NCI-H2196 (cell line): ENCODE measurements around the gene BNC1.
"Not testable (repeated sequence)": the region's sequence is repeated elsewhere in the genome, so short reads cannot be mapped to it uniquely, and the experiment has no call there.

Experiments used
- DNase-seq: peaks from one replicate; lab custom pipeline; 2025; ENCODE audit not compliant: unreplicated experiment; lab: John Stamatoyannopoulos, UW

BNC1 gene

GRCh38 chr15:83293201-83293600 is 8.7 kb upstream of the BNC1 start:
- no peak for DNase-seq

GRCh38 chr15:83292317-83292716 is 7.9 kb upstream of the BNC1 start:
- no peak for DNase-seq

- no peak for DNase-seq
Measured at GRCh38 chr15:83290236-83290635, 5.8 kb upstream of the BNC1 start.

GRCh38 chr15:83289160-83289559 is 4.7 kb upstream of the BNC1 start:
- DNase-seq, result no peak

- DNase-seq, result no peak
Measured at GRCh38 chr15:83288381-83288801, 3.9 kb upstream of the BNC1 start.

- no peak for DNase-seq
Measured at GRCh38 chr15:83287541-83288027, 3.1 kb upstream of the BNC1 start.

GRCh38 chr15:83285979-83286553 is 1.6 kb upstream of the BNC1 start:
- DNase-seq, result no peak

GRCh38 chr15:83285284-83285978 is 967 bp upstream of the BNC1 start:
- DNase-seq, result no peak

GRCh38 chr15:83283813-83284558 is 478 bp downstream of the BNC1 start:
- DNase-seq, result no peak

- DNase-seq, result no peak
Measured at GRCh38 chr15:83283138-83283812, 1.2 kb downstream of the BNC1 start.

GRCh38 chr15:83282776-83283137 is 1.7 kb downstream of the BNC1 start:
- no peak for DNase-seq

- no peak for DNase-seq
Measured at GRCh38 chr15:83282141-83282540, 2.3 kb downstream of the BNC1 start.

GRCh38 chr15:83278191-83278590 is 6.3 kb downstream of the BNC1 start:
- DNase-seq, result no peak

- DNase-seq, result no peak
Measured at GRCh38 chr15:83276661-83277060, 7.8 kb downstream of the BNC1 start.

GRCh38 chr15:83275412-83275811 is 9.1 kb downstream of the BNC1 start:
- DNase-seq, result no peak

- DNase-seq, result no peak
Measured at GRCh38 chr15:83270176-83270575, 14.3 kb downstream of the BNC1 start.

- no peak for DNase-seq
Measured at GRCh38 chr15:83268147-83268546, 16.3 kb downstream of the BNC1 start.

GRCh38 chr15:83262594-83263315 is 21.7 kb downstream of the BNC1 start:
- no peak for DNase-seq

GRCh38 chr15:83262181-83262580 is 22.3 kb downstream of the BNC1 start:
- DNase-seq, result not testable (repeated sequence)

- DNase-seq, result no peak
Measured at GRCh38 chr15:83250781-83251180, 33.7 kb downstream of the BNC1 start.

- DNase-seq, result no peak
Measured at GRCh38 chr15:83249030-83249343, 35.5 kb downstream of the BNC1 start.
